Ramos (cell line): Measurements from ENCODE around the gene SLC15A4.
"Not testable (repeated sequence)": the region's sequence is repeated elsewhere in the genome, so short reads cannot be mapped to it uniquely, and the experiment has no call there.

ENCODE experiments used
- in situ Hi-C: fragments of 300-500 bp; cut with MboI; formaldehyde crosslinking; loops from one replicate; pipeline ENCODE4 v1.14.3; 2022; ENCODE audit warnings: low sequenced_read_pairs; ENCODE audit not compliant: unreplicated experiment

Gene SLC15A4

GRCh38 chr12:128823916-128824839 is at the start of gene SLC15A4:
TSS of gene SLC15A4 (minus strand) at chr12:128823958. CDS start at chr12:128823943, 15 bp downstream.
- in situ Hi-C loops: no loop called here

- in situ Hi-C loops: no loop called here
Observed at GRCh38 chr12:128872303-128872702, 48.5 kb upstream of the SLC15A4 start.

GRCh38 chr12:128871516-128871892 is 47.7 kb upstream of the SLC15A4 start:
- in situ Hi-C loops: no loop called here

- in situ Hi-C loops: no loop called here
Observed at GRCh38 chr12:128867466-128867865, 43.7 kb upstream of the SLC15A4 start.

DNA sequence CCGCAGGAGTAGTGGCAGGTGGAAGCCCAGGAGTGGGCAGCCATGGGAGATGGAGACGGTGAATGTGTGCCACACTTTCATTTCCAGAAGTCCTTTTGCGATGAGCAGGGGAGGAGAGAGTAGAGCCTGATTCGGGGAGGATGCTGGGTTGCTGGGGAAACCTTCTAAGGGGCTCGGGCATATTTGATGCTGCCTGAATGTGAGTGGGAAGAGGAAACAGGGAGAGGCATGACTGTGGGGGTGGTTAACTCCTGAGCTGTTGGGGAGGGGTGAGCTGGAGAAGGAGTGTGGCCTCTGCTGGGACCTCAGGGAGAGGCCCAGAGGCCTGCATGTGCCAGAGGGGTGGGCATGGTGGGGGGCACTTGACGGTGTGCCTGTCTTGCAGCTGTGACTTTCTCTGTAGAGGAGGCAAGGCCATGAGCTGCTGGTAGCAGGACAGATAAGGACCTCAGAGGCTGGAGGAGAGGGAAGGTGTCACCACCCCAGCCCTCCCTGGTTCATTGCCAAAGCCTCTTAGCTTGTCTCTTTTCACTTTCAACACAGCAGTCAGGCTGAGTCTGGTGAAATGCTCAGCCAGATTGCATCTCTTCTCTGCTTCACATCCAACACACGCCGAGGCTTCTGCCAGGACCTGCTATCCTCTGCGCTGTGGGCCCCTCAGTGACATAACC is 40.9 kb upstream of the SLC15A4 start:
- in situ Hi-C loops: no loop called here

GRCh38 chr12:128863957-128864356 is 40.2 kb upstream of the SLC15A4 start:
- in situ Hi-C loops: no loop called here

- in situ Hi-C loops: no loop called here
Observed at GRCh38 chr12:128861226-128862016, 37.7 kb upstream of the SLC15A4 start.

DNA sequence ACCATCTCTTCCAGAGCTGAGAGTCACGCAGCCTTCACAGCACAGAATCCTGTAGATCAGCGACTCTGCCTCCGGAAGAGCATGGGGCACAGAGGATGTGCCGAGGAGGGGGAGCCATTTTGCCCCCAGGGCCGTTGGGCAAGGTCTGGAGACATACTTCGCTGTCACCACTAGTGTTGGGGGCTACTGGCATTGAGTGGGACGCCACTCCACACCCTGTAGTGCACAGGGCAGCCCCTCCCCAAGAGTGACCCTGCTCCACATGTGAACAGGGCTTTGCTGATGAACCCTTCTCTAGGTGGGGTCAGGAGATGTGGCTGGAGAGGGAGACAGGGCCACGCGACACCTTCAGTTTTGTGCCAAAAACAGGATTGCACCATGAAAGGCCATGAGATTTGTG is 35.6 kb upstream of the SLC15A4 start:
- in situ Hi-C loops: no loop called here

GRCh38 chr12:128857133-128857763 is 33.5 kb upstream of the SLC15A4 start:
- in situ Hi-C loops: no loop called here

DNA sequence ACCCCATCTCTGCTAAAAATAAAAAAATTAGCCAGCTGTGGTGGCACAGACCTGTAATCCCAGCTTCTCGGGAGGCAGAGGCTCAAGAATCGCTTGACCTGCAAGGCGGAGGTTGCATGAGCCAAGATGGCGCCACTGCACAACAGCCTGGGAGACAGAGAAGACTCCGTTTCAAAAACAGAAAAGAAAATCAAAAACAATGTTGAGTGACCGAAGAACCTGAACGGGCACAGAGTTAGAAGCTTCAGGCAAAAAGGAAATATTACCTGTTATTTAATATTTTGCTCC is 33.0 kb upstream of the SLC15A4 start:
- in situ Hi-C loops: no loop called here

DNA sequence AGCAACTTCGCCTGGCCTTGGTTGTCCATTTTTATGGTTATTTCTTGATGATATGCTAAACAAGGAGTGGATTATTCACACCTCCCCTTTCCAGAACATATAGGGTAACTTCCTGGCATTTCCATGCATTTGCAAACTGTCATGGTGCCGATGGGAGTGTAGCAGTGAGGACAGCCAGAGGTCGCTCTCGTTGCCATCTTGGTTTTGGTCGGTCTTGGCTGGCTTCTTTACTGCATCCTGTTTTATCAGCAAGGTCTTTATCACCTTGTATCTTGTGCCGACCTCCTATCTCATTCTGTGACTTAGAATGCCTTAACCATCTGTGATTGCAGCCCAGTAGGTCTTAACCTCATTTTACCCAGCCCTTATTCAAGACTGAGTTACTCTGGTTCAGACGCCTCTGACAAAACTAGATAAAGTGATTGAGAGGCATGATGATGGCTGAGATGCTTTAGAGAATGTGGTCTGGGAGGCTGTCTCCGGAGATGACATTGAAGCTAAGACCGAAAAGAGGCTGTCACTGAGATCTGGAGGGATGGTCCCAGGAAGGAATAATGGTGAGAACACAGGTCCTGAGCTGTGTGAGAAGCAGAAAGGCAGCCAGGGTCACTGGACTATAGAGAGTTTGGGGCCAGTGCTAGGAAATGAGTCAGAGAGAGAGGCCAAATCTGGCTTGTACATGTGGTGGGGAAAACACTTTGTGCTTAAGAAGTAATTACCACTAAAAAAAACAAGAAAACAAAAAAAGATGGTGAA is 32.5 kb upstream of the SLC15A4 start:
- in situ Hi-C loops: no loop called here

- in situ Hi-C loops: no loop called here
Observed at GRCh38 chr12:128853600-128854197, 29.9 kb upstream of the SLC15A4 start.

DNA sequence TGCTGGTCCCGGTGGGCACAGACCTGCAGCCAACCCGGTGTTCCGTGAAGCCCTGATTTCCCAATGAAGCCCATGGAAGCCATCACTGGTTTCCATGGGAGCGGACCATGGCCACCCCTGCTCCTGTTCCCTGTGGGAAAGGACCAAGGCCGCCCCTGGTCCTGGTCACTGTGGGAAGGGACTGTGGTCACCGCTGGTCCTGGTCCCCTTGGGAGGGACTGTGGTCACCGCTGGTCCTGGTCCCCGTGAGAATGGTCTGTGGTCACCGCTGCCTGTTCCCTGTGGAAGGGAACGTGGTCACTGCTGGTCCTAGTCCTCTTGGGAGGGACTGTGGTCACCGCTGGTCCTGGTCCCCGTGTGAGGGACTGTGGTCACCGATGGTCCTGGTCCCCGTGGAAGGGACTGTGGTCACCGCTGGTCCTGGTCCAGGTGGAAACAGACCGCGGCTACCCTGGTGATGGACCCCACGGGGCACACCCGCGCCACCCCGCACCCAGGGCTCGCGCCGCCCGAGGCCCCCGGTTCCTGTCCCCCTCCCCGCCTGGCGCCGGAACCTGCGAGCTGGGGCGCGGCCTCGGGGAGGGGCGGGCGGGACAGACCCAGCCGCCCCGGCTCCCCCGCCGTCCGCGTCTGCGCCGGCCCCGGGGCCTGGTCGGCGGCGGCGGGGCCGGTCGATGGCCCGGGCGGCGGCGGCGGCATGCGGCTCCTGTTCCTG is 29.3 kb upstream of the SLC15A4 start, which contains the start of gene GLT1D1:
TSS of gene GLT1D1 (plus strand) at position 594 of the 715 bp plus-strand sequence. CDS start at position 698, 104 bp downstream.
- in situ Hi-C loops: no loop called here

- in situ Hi-C loops: no loop called here
Observed at GRCh38 chr12:128852026-128852698, 28.4 kb upstream of the SLC15A4 start.

- in situ Hi-C loops: not testable (repeated sequence)
Observed at GRCh38 chr12:128851429-128851828, 27.7 kb upstream of the SLC15A4 start.

GRCh38 chr12:128850400-128850799 is 26.6 kb upstream of the SLC15A4 start:
- in situ Hi-C loops: no loop called here

GRCh38 chr12:128849806-128850205 is 26.0 kb upstream of the SLC15A4 start:
- in situ Hi-C loops: not testable (repeated sequence)

- in situ Hi-C loops: no loop called here
Observed at GRCh38 chr12:128848371-128848770, 24.6 kb upstream of the SLC15A4 start.
